Measurements from ENCODE around the gene EFCAB13.

The EFCAB13 gene

GRCh38 chr17:47315451-47316266 lies 8.1 kb upstream of the EFCAB13 start:
- H3K4me3 ChIP-seq (ENCODE audit: low read depth, low read length), result no peak overlapping the region
- TF ChIP-seq CTCF (IDR thresholded peaks at IDR 0.05; ENCODE audit: borderline replicate concordance, insufficient read depth, low read depth, low read length), result peak; percentile 57; the same call in 1 of the 2 replicates

- H3K4me3 ChIP-seq (ENCODE audit: low read depth, low read length), result no peak overlapping the region
- no peak for TF ChIP-seq CTCF (IDR thresholded peaks at IDR 0.05; ENCODE audit: borderline replicate concordance, insufficient read depth, low read depth, low read length)
Observed at GRCh38 chr17:47316311-47316710, 7.4 kb upstream of the EFCAB13 start.

GRCh38 chr17:47317119-47317518 lies 6.6 kb upstream of the EFCAB13 start:
- H3K4me3 ChIP-seq (ENCODE audit: low read depth, low read length), result no peak overlapping the region
- no peak for TF ChIP-seq CTCF (IDR thresholded peaks at IDR 0.05; ENCODE audit: borderline replicate concordance, insufficient read depth, low read depth, low read length)

GRCh38 chr17:47318197-47318918 lies 5.4 kb upstream of the EFCAB13 start:
- TF ChIP-seq CTCF (IDR thresholded peaks at IDR 0.05; ENCODE audit: borderline replicate concordance, insufficient read depth, low read depth, low read length), result no peak
- H3K4me3 ChIP-seq (ENCODE audit: low read depth, low read length), result no peak overlapping the region

- TF ChIP-seq CTCF (IDR thresholded peaks at IDR 0.05; ENCODE audit: borderline replicate concordance, insufficient read depth, low read depth, low read length), result no peak
Observed at GRCh38 chr17:47320879-47321502, 2.8 kb upstream of the EFCAB13 start.

GRCh38 chr17:47324224-47325020 lies 667 bp downstream of the EFCAB13 start:
- no peak for TF ChIP-seq CTCF (IDR thresholded peaks at IDR 0.05; ENCODE audit: borderline replicate concordance, insufficient read depth, low read depth, low read length)
- peak overlapping the region; percentile 75 for H3K4me3 ChIP-seq (ENCODE audit: low read depth, low read length)

More at GRCh38 chr17:47320879-47321502, 2.8 kb upstream of the EFCAB13 start:
- H3K4me3 ChIP-seq (ENCODE audit: low read depth, low read length), result no peak overlapping the region
